ENCODE results near the gene CDH20. TPM values are rescaled to one million over a fixed set of nuclear protein-coding genes. Genes with fewer than 3 reads are reported as not detected.

CDH20 gene
- total and polyA plus RNA-seq, 2 of the 13 experiments (the other 11 are each of a cell fraction or from before 2014, with no cell fraction given) = not detected

DNA sequence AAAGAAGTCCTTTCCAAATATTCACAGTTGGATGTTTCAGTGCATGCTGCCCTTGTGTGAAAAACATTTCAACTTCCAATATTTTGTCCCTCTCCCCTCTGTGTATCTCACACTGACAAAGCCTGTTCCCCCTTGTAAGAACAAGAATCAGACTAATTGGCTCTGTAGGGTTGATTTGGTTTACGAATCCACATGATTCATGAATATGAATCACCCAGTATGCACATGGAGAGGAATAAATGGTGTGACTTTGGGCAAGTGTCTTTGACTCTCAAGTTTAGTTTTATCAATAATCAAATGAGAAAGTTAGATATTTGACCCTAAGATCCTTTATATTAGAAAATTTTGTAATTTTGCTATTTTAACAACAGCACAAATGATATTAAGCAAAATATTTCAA lies 9.3 kb upstream of the CDH20 start:
- H3K36me3 ChIP-seq (replicated peaks in 1 of 2; ENCODE audit: control insufficient read depth in 1 of 2, insufficient read depth in 2 of 2, low read length in 2 of 2) = no peaks in the 10 kb centered on the region
- no peak overlapping the region for H3K4me3 ChIP-seq (replicated peaks in 1 of 3; ENCODE audit: insufficient read depth in 1 of 3, low read depth in 2 of 3, low read length in 3 of 3)
- no TSS peak for BruUV-seq (replicated peaks)
- no peaks in the 10 kb centered on the region for H3K27me3 ChIP-seq (ENCODE audit: control insufficient read depth in 1 of 2, insufficient read depth in 2 of 2, low read length in 2 of 2)
- H3K27ac ChIP-seq (ENCODE audit: extremely low read length, insufficient read depth, low read length) = no peak overlapping the region
- 0% methylated on average over 1 of the region's 1 CpG for WGBS (ENCODE audit: low lambda C conversion rate)
- DNase-seq (ENCODE audit: low spot score) (no peak), FAIRE-seq (no peak), ATAC-seq (no peak)
- intact Hi-C loops (cut with micrococcal nuclease; ENCODE audit: unreplicated experiment) = loop anchor here (5.0 kb wide), 1 partner anchor 808 kb away; no protein-coding TSS in a partner anchor
- ChIA-PET CTCF (ENCODE audit: low intra/inter-chr PET ratio, low total read pairs) (interaction anchor here (3.8 kb wide), 1 partner anchor 179 kb away, joined by 41 read pairs; no protein-coding TSS in a partner anchor), POLR2A (no interaction called here)
- in situ Hi-C loops (cut with HindIII; ENCODE audit: extremely low pct_ligation_motif_present, low pct_unique_long_range_greater_than_20kb) = loop anchor here (5.0 kb wide), 1 partner anchor 178 kb away; no protein-coding TSS in a partner anchor
- no peak overlapping the region for H3K9ac ChIP-seq (ENCODE audit: insufficient read depth, low read depth, low read length)
- H3K79me2 ChIP-seq (ENCODE audit: insufficient read depth, low read length) = no peaks in the 10 kb centered on the region
- H3K4me1 ChIP-seq (ENCODE audit: insufficient read depth, low read length) = no peaks in the 10 kb centered on the region
- H3K4me2 ChIP-seq (ENCODE audit: low read depth, low read length) = no peak overlapping the region
- no peaks in the 10 kb centered on the region for H4K20me1 ChIP-seq (ENCODE audit: insufficient read depth, low read length)
- H2AFZ ChIP-seq (ENCODE audit: low read length) = no peak overlapping the region
- H3K9me3 ChIP-seq (ENCODE audit: low read length) = no peaks in the 10 kb centered on the region
- TF ChIP-seq ZMYM3 (CRISPR knock-in tag; IDR thresholded peaks at IDR 0.05) (no peak), ZNF570 (CRISPR knock-in tag; IDR thresholded peaks at IDR 0.05; ENCODE audit: borderline replicate concordance) (no peak), ZNF557 (CRISPR knock-in tag; IDR thresholded peaks at IDR 0.05) (no peak), ZNF792 (CRISPR knock-in tag; IDR thresholded peaks at IDR 0.05) (no peak), MED1 (CRISPR knock-in tag; IDR thresholded peaks at IDR 0.05) (no peak), PLRG1 (conservative IDR thresholded peaks at IDR 0.05) (no peak), HNF4G (IDR thresholded peaks at IDR 0.05; ENCODE audit: borderline replicate concordance, low read depth, low read length) (no peak), HNF4G (CRISPR knock-in tag; IDR thresholded peaks at IDR 0.05; ENCODE audit: borderline replicate concordance, low read depth) (no peak), IKZF1 (IDR thresholded peaks at IDR 0.05) (no peak), HNRNPK (IDR thresholded peaks at IDR 0.05; ENCODE audit: low read depth, low read length, poor library complexity, severe bottlenecking) (no peak), ZNF710 (CRISPR knock-in tag; IDR thresholded peaks at IDR 0.05; ENCODE audit: borderline replicate concordance) (no peak), ZHX2 (IDR thresholded peaks at IDR 0.05; ENCODE audit: low read depth) (no peak), ZHX2 (CRISPR knock-in tag; IDR thresholded peaks at IDR 0.05; ENCODE audit: borderline replicate concordance) (no peak), JARID2 (CRISPR knock-in tag; IDR thresholded peaks at IDR 0.05; ENCODE audit: insufficient replicate concordance) (no peak), MIER2 (CRISPR knock-in tag; IDR thresholded peaks at IDR 0.05) (no peak), ZBTB42 (CRISPR knock-in tag; IDR thresholded peaks at IDR 0.05) (no peak)
- TF ChIP-seq, protein P1, sequence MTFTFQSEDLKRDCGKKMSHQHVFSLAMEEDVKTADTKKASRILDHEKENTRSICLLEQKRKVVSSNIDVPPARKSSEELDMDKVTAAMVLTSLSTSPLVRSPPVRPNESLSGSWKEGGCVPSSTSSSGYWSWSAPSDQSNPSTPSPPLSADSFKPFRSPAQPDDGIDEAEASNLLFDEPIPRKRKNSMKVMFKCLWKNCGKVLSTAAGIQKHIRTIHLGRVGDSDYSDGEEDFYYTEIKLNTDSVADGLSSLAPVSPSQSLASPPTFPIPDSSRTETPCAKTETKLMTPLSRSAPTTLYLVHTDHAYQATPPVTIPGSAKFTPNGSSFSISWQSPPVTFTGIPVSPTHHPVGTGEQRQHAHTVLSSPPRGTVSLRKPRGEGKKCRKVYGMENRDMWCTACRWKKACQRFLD (CRISPR knock-in tag; IDR thresholded peaks at IDR 0.05; ENCODE audit: borderline replicate concordance) = no peak
